GM23338 (cell line): ENCODE results near the gene ARHGAP10.
A peak's percentile ranks its signal among the peaks of the same experiment; 100 is the strongest.

Source experiments
- POLR2AphosphoS5 ChIP-seq: IDR thresholded peaks from 2 replicates; pipeline ENCODE4 v1.6.1; 2016; ENCODE audit warnings: antibody characterized with exemption, low read depth
- ZNF331 ChIP-seq: fragments of 250-450 bp; sonication (Bioruptor Pico); IDR thresholded peaks from 2 replicates; pipeline ENCODE4 v1.5.0; 2020; ENCODE audit warnings: low read depth, mild to moderate bottlenecking, moderate library complexity
- TF ChIP-seq, protein P1 (sequence below), 2 experiments: fragments of 200-600 bp in 1 of 2; sonication (generic) in 1 of 2; conservative IDR thresholded peaks; 2 replicates each; pipeline versions ENCODE4 v1.5.1 to v1.6.1; 2016 to 2017; ENCODE audit warnings: antibody characterized with exemption in 2 of 2, low read depth in 2 of 2, mild to moderate bottlenecking in 2 of 2, moderate library complexity in 1 of 2
- TF ChIP-seq, protein P2 (sequence below): fragments of 250-450 bp; sonication (Bioruptor Pico); IDR thresholded peaks from 2 replicates; pipeline ENCODE4 v1.5.0; 2020; ENCODE audit warnings: mild to moderate bottlenecking, moderate library complexity
- TF ChIP-seq, protein P3 (sequence below): IDR thresholded peaks from one replicate; pipeline ENCODE4 v1.6.1; 2018; ENCODE audit warnings: antibody characterized with exemption; ENCODE audit not compliant: unreplicated experiment

DNA sequence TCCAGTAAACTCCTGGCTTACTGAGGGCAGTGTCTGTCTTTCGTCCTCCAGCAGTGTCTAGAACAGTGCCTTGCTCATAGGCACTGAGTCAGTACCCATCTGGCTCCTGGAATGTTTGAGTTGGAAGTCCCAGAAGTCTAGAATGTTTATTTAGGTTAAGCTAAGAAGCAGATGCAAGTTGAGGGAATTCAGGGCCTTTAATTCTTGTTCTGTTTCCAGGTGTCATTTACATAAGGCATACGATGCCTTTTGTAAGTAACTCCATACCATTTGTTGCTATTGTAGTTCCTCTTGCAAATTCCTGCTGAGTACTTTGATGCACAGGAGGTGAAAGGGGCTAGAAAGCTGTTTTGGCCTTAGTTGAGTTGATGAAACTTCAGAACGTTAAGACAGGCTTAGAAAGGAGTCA, 22.2 kb downstream of the ARHGAP10 start:
- TF ChIP-seq, protein P1, sequence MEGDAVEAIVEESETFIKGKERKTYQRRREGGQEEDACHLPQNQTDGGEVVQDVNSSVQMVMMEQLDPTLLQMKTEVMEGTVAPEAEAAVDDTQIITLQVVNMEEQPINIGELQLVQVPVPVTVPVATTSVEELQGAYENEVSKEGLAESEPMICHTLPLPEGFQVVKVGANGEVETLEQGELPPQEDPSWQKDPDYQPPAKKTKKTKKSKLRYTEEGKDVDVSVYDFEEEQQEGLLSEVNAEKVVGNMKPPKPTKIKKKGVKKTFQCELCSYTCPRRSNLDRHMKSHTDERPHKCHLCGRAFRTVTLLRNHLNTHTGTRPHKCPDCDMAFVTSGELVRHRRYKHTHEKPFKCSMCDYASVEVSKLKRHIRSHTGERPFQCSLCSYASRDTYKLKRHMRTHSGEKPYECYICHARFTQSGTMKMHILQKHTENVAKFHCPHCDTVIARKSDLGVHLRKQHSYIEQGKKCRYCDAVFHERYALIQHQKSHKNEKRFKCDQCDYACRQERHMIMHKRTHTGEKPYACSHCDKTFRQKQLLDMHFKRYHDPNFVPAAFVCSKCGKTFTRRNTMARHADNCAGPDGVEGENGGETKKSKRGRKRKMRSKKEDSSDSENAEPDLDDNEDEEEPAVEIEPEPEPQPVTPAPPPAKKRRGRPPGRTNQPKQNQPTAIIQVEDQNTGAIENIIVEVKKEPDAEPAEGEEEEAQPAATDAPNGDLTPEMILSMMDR (conservative IDR thresholded peaks at IDR 0.05; ENCODE audit: low read depth in 2 of 2) = no peak
- TF ChIP-seq POLR2AphosphoS5 (no peak), ZNF331 (CRISPR knock-in tag) (no peak)
- TF ChIP-seq, protein P2, sequence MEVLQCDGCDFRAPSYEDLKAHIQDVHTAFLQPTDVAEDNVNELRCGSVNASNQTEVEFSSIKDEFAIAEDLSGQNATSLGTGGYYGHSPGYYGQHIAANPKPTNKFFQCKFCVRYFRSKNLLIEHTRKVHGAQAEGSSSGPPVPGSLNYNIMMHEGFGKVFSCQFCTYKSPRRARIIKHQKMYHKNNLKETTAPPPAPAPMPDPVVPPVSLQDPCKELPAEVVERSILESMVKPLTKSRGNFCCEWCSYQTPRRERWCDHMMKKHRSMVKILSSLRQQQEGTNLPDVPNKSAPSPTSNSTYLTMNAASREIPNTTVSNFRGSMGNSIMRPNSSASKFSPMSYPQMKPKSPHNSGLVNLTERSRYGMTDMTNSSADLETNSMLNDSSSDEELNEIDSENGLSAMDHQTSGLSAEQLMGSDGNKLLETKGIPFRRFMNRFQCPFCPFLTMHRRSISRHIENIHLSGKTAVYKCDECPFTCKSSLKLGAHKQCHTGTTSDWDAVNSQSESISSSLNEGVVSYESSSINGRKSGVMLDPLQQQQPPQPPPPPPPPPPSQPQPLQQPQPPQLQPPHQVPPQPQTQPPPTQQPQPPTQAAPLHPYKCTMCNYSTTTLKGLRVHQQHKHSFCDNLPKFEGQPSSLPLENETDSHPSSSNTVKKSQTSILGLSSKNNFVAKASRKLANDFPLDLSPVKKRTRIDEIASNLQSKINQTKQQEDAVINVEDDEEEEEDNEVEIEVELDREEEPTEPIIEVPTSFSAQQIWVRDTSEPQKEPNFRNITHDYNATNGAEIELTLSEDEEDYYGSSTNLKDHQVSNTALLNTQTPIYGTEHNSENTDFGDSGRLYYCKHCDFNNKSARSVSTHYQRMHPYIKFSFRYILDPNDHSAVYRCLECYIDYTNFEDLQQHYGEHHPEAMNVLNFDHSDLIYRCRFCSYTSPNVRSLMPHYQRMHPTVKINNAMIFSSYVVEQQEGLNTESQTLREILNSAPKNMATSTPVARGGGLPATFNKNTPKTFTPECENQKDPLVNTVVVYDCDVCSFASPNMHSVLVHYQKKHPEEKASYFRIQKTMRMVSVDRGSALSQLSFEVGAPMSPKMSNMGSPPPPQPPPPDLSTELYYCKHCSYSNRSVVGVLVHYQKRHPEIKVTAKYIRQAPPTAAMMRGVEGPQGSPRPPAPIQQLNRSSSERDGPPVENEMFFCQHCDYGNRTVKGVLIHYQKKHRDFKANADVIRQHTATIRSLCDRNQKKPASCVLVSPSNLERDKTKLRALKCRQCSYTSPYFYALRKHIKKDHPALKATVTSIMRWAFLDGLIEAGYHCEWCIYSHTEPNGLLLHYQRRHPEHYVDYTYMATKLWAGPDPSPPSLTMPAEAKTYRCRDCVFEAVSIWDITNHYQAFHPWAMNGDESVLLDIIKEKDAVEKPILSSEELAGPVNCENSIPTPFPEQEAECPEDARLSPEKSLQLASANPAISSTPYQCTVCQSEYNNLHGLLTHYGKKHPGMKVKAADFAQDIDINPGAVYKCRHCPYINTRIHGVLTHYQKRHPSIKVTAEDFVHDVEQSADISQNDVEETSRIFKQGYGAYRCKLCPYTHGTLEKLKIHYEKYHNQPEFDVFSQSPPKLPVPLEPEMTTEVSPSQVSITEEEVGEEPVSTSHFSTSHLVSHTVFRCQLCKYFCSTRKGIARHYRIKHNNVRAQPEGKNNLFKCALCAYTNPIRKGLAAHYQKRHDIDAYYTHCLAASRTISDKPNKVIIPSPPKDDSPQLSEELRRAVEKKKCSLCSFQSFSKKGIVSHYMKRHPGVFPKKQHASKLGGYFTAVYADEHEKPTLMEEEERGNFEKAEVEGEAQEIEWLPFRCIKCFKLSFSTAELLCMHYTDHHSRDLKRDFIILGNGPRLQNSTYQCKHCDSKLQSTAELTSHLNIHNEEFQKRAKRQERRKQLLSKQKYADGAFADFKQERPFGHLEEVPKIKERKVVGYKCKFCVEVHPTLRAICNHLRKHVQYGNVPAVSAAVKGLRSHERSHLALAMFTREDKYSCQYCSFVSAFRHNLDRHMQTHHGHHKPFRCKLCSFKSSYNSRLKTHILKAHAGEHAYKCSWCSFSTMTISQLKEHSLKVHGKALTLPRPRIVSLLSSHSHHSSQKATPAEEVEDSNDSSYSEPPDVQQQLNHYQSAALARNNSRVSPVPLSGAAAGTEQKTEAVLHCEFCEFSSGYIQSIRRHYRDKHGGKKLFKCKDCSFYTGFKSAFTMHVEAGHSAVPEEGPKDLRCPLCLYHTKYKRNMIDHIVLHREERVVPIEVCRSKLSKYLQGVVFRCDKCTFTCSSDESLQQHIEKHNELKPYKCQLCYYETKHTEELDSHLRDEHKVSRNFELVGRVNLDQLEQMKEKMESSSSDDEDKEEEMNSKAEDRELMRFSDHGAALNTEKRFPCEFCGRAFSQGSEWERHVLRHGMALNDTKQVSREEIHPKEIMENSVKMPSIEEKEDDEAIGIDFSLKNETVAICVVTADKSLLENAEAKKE (CRISPR knock-in tag) = peak; percentile 27; the same call in 1 of the 2 replicates
- TF ChIP-seq, protein P3, sequence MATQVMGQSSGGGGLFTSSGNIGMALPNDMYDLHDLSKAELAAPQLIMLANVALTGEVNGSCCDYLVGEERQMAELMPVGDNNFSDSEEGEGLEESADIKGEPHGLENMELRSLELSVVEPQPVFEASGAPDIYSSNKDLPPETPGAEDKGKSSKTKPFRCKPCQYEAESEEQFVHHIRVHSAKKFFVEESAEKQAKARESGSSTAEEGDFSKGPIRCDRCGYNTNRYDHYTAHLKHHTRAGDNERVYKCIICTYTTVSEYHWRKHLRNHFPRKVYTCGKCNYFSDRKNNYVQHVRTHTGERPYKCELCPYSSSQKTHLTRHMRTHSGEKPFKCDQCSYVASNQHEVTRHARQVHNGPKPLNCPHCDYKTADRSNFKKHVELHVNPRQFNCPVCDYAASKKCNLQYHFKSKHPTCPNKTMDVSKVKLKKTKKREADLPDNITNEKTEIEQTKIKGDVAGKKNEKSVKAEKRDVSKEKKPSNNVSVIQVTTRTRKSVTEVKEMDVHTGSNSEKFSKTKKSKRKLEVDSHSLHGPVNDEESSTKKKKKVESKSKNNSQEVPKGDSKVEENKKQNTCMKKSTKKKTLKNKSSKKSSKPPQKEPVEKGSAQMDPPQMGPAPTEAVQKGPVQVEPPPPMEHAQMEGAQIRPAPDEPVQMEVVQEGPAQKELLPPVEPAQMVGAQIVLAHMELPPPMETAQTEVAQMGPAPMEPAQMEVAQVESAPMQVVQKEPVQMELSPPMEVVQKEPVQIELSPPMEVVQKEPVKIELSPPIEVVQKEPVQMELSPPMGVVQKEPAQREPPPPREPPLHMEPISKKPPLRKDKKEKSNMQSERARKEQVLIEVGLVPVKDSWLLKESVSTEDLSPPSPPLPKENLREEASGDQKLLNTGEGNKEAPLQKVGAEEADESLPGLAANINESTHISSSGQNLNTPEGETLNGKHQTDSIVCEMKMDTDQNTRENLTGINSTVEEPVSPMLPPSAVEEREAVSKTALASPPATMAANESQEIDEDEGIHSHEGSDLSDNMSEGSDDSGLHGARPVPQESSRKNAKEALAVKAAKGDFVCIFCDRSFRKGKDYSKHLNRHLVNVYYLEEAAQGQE = no peak
